Hematopoietic multipotent progenitor cell treated with erythropoietin and hydrocortisone succinate and interleukin-3 and kit ligand, for 15 days (in vitro differentiated cells): ENCODE measurements around the gene CERK.
"Not testable (repeated sequence)": the region's sequence is repeated elsewhere in the genome, so short reads cannot be mapped to it uniquely, and the experiment has no call there.

Source experiments
- DNase-seq: peaks from one replicate; pipeline ENCODE4 v3.0.0-alpha.2; 2015; ENCODE audit warnings: low spot score

The CERK gene

DNA sequence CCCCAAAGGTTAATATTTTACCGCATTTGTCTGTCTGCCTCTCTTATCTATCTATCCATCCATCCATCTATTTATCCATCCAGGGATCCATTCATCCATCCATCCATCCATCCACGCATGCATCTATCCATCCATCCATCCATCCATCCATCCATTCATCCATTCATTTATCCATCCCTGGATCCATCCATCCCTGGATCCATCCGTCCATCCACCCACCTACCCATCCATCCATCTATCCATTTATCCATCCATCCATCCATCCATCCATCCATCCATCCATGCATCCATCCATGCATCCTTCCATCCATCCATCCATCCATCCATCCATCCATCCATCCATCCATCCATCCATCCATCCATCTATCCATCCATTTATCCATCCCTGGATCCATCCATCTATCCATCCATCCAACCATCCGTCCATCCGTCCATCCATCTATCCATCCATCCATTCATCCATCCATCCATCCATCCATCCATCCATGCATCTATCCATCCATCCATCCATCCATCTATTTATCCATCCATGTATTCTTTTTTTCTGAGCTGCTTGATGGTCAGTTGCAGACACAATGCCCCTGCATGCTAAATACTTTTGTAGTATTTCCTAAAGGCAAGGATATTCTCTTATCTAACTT is 95.1 kb downstream of the CERK start:
- not testable (repeated sequence) for DNase-seq

DNA sequence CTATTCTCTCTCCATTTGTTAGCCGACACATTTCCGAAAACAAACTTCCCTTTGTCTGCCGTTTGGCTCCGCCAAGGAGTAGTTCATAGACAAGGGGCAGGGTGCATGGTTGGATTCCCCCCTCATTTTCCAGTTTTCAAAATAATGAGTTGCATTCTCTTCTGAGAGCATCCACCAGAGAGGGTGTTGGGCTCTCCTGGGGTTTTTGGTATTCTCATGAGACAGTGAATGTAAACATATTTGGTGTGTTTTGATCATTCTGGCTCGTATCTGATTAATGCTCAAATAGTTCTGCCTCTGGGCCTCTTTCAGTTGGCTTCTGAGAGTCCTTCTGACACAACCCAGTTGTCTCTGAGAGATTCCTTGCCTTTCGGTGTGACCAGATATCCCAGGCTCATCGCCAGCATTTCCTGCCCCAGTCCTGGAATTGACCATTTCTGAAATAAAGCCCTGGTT is 96.2 kb downstream of the CERK start:
- DNase-seq: no peak

DNA sequence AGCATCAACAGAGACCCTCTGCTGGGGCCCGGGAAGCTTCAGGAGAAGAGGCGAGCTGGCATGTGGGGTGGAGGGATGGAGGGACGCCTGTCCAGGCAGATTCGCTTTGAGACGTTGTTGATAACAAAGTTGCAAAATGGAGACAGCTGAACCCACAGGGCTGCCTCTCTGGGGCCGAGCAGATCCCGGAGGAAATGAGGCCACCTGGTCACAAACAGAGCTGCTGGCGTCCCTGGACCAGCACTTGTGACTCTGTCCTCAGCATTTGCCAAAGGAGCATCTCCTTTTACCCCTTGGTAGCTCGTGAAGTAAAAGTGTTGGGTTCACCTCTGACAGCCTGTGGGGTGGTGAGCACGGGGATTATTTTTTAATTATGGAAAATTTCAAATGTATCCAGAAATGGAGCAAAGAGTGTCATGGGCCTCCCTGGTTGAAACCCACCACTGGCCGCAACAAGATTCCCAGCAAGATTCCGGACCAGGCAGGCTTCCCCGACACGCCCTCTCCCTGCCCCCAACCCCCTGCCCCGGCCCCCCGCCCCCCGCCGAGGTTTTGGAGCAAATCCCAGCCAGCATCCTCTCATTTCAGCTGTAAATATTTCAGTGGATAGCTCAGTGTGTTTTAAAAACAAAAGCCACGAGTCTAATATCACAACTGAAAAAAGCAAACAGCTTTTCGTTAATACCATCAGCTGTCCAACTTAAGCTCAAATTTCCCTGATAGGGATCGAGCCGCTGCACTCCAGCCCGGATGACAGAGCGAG is 97.6 kb downstream of the CERK start:
- DNase-seq: no peak

DNA sequence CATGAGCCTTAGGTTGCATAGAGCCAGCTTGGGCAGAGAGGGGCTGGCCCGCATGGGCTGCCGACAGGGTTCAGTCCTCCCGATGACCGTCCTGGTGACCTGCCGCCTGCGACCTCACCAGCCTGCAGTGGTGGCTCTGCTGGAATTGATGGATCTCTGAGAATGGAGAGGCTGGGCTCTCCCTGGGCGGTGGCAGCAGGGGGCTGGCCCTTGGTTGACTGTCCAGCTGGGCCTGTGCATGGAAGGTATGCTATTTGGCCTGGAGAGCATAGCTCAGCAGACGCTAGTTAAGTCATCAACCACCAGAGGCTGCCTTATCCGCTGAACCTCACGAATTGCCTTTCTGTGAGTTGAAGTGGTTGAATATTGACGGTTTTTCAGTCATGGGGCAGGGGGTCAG is 98.2 kb downstream of the CERK start:
- DNase-seq: no peak

DNA sequence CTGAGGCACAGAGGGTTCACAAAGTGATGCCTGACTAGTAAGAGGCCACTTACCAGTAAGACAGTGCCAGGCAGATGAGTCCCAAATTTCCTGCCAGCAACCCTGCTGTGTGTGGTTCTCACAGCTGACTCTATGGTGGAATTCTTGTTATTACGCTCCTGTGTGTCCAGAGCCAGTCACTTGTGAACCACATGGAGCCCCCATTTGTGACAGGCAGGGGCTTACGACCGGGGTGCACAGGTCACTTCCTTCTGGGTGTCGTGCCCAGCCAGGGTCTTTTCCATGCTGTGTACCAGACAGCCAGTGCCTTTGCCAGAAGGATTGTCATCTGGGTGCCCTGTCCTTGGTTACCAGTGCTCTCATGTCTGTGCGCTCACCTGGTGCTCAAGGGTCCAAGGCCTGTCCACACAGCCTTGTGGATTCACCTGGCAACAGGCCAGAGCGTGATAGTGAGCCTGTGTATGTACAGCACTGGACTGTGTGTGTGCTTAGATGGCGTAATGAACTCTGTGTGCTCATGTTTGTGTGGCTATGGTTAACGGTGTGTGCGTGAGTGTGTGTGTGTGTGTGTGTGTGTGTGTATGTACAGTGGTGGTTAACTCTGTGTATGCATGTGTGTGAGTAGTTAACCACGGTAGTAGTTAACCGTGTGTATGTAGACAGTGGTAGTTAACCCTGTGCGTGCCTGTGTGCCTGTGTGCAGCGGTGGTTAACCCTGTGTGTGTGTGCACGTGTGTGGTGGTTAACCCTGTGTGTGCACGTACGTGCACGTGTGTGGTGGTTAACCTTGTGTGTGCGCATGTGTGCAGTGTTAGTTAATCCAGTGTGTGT is 99.2 kb downstream of the CERK start:
- DNase-seq: no peak

DNA sequence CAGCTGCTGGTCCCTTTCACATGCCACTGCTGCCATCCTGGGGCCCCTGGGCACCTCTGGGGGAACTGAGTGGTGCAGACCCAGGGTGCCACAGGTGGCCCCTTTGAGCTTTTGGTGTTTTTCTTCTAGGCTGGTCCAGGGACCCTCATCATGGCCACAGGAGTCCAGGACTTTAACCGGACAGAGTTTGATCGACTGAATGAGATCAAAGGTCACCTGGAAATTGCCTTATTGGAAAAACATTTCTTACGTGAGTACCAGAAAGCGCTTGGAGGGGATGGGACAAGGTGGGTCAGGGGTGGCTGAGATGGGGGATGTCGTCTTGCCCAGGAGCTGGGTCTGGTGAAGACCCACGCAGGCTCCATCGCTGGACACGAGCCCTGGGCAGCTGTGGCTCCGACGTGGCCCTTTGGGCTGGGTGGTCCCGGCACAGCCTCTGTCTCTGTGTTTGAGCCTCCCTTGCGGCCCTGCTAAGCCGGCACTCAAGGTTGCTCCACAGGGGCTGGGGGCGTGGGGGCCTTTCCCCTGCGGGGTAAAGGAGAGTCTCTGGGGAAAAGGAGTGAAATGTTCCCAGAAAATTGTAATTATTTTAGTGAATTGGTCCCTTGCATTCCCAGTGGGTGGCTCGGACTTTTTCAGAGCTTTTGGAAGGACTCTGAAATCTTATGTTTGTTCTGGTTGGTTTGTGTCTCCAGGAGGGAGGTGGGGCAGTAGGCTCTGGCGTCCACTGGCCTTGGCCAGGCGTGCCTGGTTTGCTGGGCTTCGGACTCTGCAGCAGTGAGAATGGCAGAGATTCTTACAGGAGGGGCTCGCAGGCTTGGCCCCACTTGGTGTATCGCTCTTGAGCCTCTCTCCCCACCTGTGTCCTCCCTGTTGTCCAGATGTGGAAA is 100.1 kb downstream of the CERK start:
- no peak for DNase-seq

DNA sequence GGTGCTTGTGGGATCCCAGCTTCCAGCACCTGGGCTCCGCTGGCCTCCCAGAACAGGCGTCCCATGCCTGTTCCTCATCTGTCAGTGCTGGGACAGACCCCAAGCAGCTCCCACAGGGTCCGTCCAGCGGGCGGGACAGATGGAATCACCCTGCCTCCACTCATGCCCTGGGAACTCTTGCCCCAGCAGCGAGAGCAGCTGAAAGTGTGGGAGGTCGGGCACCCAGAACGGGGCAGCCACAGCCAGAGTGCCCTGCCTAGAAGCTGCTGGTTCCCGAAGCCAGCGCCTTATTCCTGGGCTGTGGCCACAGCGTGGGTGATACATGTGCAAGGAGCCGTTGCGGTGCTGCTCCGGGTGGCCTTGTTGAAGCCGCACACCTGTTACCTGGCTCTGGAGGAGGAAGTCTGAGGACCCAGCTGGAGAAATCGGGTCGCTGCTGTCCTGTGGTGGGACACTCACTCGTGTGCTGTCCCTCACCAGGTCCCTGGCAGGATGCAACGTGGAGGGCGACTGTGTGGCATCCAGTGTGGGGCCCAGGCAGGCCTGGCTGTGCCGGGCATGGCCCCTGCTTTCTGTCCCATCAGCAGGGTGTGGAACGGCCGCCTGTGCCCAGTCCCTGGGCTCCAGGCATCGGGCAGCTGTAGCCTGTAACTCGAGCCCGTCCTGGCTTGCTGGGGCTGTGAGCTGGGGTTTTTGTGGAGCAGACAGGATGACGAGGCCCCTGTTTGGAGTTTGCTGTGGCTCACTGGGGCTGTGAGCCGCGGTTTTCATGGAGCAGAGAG is 101.6 kb downstream of the CERK start:
- no peak for DNase-seq

DNA sequence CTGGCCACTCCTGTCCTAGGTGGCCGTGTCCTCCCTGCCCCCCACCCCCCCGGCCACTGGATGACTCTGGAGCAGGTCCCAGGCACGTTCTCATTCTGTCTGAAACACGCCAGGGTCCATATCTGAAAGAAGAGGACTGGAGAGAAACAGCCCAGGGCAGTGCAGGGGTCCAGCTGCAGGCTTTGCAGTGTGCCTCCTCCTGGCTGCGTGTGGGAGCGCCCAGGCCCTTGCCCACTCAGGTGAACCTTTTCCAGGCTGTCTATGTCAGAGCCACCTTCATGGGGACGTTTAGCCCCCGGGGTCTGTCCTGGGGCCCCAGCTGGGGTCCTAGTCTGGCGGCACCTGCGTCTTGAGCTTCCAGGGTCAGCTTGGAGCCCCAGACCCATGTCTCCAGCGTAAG is 102.3 kb downstream of the CERK start:
- no peak for DNase-seq

DNA sequence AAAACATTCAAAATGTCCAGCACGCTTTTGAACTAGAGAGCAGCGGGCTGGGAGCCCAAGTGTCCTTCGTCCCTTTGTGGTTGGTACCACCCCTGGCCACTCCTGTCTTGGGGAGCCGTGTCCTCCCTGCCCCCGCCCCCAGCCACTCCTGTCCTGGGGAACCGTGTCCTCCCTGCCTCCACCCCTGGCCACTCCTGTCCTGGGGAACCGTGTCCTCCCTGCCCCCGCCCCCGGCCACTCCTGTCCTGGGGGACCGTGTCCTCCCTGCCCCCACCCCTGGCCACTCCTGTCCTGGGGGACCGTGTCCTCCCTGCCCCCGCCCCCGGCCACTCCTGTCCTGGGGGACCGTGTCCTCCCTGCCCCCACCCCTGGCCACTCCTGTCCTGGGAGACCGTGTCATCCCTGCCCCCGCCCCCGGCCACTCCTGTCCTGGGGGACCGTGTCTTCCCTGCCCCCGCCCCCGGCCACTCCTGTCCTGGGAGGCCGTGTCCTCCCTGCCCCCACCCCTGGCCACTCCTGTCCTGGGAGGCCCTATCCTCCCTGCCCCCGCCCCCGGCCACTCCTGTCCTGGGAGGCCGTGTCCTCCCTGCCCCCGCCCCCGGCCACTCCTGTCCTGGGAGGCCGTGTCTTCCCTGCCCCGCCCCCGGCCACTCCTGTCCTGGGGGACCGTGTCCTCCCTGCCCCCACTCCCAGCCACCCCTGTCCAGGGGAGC is 102.9 kb downstream of the CERK start:
- not testable (repeated sequence) for DNase-seq
